GM12892 (cell line): Measurements from ENCODE around the gene PDCD1.

Experiments used
- DNase-seq: peaks from one replicate; pipeline ENCODE4 v3.0.0; 2011; ENCODE audit not compliant: insufficient read length
- FAIRE-seq: peaks from 2 replicates; lab custom pipeline; 2011; peaks lifted over from hg19 to GRCh38; lab: Jason Lieb, UNC
- POLR2A ChIP-seq: IDR thresholded peaks from 2 replicates; pipeline ENCODE4 v1.6.1; 2011; ENCODE audit warnings: low read depth, low read length, control low read depth
- POLR2AphosphoS5 ChIP-seq: IDR thresholded peaks from 2 replicates; pipeline ENCODE4 v1.6.1; 2011; ENCODE audit warnings: low read depth, low read length, control low read depth
- TAF1 ChIP-seq: IDR thresholded peaks from 2 replicates; pipeline ENCODE4 v1.6.1; 2011; ENCODE audit warnings: low read depth, mild to moderate bottlenecking, control low read depth, low read length, borderline replicate concordance

The PDCD1 gene

DNA sequence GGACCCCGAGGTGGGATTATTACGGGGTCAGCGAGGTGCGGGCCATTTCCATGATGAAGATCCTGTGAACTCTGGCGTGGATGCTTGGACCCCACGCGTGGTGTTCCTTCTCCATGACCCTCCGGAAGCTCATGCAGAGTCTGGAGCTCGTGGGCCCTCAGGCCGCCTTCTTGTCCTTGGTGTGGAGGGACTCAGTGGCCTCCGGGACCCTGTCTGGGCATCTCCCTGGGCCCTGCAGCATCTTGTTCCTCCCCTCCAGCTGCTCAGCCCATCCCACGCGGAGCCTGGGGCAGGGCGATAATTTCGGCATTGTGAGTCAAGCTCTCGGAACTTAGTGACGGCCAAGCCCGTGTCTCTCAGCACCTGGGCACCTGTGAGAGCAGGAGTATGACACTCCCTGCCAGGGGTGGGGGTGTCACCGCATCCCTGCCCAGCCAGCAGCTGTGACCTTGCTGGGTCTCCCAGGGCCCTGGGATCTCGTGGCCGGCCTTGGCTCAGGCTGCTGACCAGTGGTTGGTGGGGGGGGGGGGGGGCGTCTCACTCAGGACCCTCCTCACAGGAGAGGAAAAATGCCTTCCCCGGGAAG lies 35.5 kb upstream of the PDCD1 start:
- FAIRE-seq (no peak), DNase-seq (no peak)
- TF ChIP-seq POLR2AphosphoS5 = no peak
- TF ChIP-seq POLR2A = no peak
- TF ChIP-seq TAF1 = no peak

DNA sequence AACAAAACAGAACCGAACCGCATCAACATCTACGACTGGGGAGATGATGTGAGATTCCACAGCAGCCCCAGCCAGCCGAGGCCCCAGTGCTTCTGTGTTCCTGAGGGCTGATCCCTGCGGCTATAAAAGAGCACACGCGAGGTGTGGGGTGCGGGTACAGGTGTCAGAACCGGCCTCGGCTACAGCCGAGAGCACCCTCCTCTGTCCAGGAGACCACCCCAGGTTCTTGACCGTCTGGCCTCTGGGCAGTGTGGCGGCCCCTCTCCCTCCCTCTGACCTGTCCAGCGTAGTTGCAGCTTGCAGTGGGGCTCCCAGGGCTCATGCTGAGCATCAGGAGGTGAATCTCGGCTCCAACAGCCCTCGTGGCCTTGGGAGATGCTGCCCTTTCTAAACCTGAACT lies 34.6 kb upstream of the PDCD1 start:
- FAIRE-seq (no peak), DNase-seq (no peak)
- TF ChIP-seq POLR2AphosphoS5 = no peak
- no peak for TF ChIP-seq TAF1
- no peak for TF ChIP-seq POLR2A

DNA sequence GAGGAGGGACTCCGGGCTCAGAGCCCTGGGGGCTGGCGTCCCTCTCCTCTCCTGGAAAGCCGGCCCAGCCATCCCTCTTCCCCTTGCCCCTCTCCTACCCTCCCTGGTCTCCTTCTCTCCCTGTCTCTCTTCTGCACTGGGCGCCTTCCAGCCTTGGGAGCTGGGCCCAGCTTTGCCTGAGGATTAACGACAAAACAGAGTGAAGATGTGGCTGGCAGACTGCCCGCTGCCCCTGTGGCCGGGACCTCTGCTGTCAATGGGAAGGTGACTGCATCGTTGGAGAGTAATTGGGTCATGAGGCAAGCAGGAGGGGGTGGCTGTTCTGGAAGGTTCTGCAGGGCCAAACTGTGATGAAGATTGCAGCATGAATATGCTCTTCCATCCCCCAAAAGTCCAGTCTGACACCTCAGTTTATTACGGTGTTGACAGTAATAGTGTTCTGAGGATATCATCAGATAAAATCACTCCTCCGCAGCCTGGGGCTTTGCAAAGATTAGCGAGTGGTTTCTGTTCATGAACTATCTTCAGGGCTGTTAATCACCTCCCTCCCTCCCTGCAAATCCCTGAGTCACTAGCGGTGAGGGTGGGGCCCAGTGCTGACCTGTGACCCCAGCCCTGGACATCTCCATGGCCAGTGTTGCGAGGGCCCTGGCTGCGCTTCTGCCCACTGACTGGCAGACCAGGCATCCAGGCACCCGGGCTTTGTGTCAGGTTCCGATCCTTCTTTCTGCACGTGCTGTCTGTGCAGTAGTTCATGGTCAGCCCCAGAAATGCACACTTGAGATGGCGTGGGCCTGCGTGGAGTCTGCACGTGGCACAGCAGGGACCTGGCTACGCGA lies 33.8 kb upstream of the PDCD1 start:
- FAIRE-seq (no peak), DNase-seq (no peak)
- TF ChIP-seq TAF1 (no peak), POLR2A (no peak), POLR2AphosphoS5 (no peak)

DNA sequence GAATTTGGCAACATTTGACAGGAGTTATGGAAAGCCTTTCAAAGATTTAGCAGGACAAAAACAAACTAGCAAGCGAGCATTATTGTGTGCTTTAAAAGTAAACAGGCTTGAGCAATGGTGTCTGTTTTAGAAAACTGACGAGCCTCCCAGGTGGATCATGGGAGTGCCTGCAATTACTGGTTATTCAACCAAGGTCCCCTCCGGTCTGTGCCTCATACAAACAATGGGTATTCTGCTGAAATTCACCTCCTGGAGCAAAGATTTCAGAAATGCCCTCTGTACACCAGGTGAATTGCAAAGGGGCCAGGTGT lies 33.2 kb upstream of the PDCD1 start:
- no peak for TF ChIP-seq POLR2AphosphoS5
- TF ChIP-seq POLR2A = no peak
- no peak for TF ChIP-seq TAF1
- FAIRE-seq = no peak
- DNase-seq = no peak

DNA sequence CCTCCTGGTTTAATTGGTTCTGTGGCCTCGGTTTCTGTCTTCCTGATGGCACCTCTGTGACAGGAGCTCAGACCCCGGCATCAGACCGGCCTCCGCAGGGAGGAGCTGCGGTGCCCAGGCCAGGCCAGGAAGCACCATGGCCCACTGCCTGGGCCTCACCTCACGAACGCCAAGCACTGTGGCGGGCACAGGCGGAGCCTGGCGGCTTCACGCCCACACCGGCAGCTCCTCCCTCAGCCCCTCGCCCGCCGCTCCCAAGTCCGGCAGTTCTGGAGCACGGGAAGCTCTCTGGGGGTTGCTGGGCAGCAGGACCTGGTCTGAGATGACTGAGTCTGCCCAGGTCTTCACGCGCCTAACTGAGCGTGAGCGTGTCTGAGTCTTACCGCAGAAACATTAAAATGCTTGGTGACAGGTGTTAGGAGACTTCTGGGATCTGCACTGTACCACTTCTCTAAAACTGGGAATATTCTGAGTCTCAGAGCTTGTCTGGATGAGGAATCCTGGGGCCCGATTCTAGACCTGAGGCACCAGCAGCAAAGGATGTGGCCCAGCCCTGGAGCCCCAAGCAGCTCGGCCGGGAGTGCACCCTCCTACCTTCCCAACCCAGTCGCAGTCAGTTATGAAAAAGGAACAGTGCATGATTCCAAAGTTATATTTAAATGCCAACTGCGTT lies 32.8 kb upstream of the PDCD1 start:
- DNase-seq = no peak
- TF ChIP-seq POLR2A = no peak
- TF ChIP-seq POLR2AphosphoS5 = no peak
- no peak for TF ChIP-seq TAF1
- FAIRE-seq = no peak

DNA sequence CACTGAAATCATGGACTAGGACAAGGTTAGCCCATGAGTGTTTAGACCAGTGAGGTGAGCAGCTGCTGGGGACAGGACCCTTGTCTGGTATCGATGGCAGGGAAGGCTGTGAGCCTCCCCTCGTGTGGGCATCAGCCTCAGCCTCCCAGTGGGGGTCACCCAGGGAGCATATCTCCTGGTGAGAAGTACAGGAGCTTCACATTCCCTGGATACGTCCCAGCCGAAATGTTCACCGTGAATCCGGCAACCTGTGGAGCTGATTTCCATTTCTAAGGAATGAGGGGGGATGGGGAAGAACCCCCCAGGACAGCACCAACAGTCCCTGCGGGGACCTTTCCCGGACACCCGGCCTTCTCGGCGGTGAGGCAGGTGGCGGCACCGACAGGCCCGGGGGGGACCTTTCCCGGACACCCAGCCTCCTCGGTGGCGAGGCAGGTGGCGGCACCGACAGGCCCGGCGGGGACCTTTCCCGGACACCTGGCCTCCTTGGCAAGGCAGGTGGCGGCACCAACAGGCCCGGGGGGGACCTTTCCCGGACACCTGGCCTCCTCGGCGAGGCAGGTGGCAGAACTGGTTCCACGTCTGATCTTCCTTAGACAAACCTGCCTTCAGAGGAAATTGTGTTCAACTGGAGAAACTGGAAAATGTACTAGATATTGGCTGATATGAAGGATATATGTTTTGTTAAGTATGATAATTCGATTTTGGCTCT lies 32.0 kb upstream of the PDCD1 start:
- DNase-seq (no peak), FAIRE-seq (no peak)
- TF ChIP-seq POLR2A (no peak), TAF1 (no peak), POLR2AphosphoS5 (no peak)

DNA sequence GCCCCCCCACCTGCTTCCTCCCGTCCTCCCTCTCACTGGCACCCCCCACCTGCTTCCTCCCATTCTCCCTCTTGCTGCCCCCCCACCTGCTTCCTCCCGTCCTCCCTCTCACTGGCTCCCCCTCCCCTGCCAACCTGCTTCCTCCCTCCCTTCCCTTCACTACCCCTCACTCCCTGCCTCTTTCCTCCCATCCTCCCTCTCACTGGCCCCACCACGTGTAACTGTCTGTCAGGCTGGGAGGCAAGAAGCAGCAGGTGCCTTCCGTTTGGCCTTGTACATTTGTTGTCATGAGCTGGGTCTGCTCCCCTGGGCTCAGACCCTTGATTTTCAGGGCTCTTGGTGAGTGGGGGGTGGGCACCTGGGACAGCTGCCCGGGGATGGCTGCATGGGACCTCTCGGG lies 29.9 kb upstream of the PDCD1 start:
- DNase-seq = no peak
- no peak for TF ChIP-seq TAF1
- TF ChIP-seq POLR2A = no peak
- TF ChIP-seq POLR2AphosphoS5 = no peak
- no peak for FAIRE-seq

DNA sequence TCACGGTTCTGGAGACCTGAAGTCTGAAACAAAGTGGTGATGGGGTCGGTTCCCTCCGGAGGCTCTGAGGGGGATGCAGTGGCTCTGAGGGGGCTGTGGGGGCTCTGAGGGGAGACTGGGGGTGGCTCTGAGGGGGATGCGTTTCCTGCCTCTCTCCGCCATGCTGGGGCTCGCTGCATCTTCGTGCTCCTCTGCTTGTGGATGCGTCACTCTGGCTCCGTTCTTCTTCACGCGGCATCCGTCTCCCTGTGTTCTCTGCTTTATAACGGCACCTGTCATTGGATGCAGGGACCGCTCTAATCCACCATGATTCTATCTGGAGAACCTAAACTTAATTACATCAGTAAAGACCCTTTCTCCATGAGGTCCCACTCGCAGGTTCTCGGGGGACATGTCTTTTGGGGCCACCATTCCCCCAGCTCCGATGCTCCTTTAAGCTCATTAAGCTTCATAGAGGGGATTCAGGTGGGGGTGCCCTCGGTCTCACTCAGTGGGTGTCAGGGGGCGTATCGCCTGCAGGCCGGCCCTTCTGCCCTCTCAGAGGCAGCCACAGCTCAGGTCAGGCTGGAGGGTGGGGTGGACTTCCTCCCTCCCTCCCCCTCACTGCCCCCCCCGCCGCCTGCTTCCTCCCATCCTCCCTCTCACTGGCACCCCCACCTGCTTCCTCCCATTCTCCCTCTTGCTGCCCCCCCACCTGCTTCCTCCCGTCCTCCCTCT lies 29.3 kb upstream of the PDCD1 start:
- no peak for FAIRE-seq
- TF ChIP-seq POLR2A (no peak), POLR2AphosphoS5 (no peak), TAF1 (no peak)
- DNase-seq = no peak

DNA sequence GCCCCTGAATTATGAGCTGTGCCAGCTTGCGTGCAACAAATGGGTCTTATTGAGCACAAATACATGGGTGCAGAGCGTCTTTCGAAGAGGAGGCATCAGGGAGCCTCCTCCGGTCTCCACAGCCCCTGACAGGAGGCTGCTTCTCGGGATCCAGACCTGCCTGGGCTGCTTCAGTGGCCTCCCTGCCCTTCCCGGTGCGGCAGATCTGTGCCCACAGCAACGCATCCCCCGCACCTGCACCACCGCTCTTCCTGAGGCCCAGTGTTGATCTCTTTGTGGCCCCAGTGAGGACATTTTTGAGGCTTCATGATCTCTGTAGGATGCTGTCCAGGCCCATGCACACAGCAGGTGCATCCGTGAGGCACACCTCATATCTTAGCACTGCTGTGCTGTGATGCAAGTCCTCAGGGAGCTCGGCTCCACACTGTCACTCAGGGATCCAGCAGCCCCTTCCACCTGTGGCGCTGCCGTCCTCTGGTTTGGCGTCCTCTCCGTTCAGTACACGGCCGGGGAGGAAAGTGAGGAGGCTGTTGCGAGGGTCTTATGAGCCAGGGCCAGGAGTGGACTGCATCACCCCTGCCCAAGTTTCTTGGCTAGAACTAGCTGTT lies 28.2 kb upstream of the PDCD1 start:
- DNase-seq (no peak), FAIRE-seq (no peak)
- no peak for TF ChIP-seq POLR2AphosphoS5

DNA sequence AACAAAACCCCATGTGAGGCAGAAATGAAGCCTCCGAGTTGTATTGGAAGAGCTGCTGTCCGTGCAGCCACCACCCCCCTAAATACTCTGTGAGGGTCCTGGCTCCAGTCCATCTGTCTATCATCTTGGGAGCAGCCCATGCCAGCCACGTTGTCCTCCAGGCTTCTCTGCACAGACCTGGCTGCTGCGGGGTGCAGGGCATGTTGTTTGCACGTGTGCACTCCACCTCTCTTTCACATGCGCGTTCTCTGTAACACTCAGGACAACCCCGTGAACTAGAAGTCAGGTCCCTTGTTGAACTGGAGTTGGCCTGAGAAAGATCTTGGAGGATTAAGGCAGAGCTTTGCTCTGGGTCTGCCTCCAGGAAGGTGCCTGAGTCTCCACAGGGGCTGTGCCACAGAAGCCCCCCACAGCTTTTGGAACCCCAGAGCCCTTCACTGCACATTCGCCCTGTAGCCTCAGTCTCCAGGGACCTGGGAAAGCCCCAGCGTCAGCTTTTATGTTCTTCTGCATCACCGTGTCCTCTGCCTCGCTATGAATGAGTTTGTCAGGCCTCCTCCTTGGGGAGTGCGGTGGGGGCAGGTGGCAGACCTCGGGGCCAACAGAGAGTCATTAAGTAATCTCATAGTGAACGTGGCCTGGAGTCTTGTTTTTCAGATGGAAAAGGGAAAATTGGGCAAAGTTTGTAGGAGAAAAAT lies 27.4 kb upstream of the PDCD1 start:
- FAIRE-seq (no peak), DNase-seq (no peak)
- TF ChIP-seq TAF1 (no peak), POLR2A (no peak), POLR2AphosphoS5 (no peak)
